Measurements from ENCODE around the gene SLC25A47. TPM values are rescaled to one million over a fixed set of nuclear protein-coding genes. Genes with fewer than 3 reads are reported as not detected.

Gene SLC25A47
- total and polyA plus RNA-seq, 2 donors (not counting 3 experiments of a cell fraction or from before 2014, with no cell fraction given) = not detected

- no peak for FAIRE-seq
- POLR2A ChIA-PET = no interaction called here
- CTCF ChIA-PET = interaction anchor here (1.1 to 1.2 kb wide), 2 partner anchors 9 to 18 kb away, joined by 6 to 7 read pairs; no protein-coding TSS in a partner anchor
These were observed 1.5 kb upstream of the SLC25A47 start for GRCh38 chr14:100321473-100322137.

More at GRCh38 chr14:100321473-100322137, 1.5 kb upstream of the SLC25A47 start:
- no peak overlapping the region for H3K4me3 ChIP-seq (replicated peaks in 1 of 3; ENCODE audit: insufficient read depth in 1 of 3, low read depth in 1 of 3, low read length in 3 of 3)
- no peak overlapping the region for H3K4me2 ChIP-seq (ENCODE audit: insufficient read depth, low read length)
- dilution Hi-C loops (cut with MboI; ENCODE audit: extremely low pct_ligation_motif_present, low sequenced_read_pairs) = no loop called here
- H3K9me3 ChIP-seq (replicated peaks; ENCODE audit: control insufficient read depth, insufficient read depth, low read length) = no peaks in the 10 kb centered on the region
- intact Hi-C loops (cut with micrococcal nuclease) = no loop called here
- H4K20me1 ChIP-seq (replicated peaks; ENCODE audit: control insufficient read depth, extremely low read depth, insufficient read depth, low read length) = no peaks in the 10 kb centered on the region
- DNase-seq (ENCODE audit: low read depth, low spot score) = no peak
- no peak overlapping the region for H3K9ac ChIP-seq (replicated peaks; ENCODE audit: extremely low read depth, insufficient read depth, low read length)
- TF ChIP-seq JUN (IDR thresholded peaks at IDR 0.05; ENCODE audit: borderline replicate concordance, insufficient read depth, insufficient read length, low read depth) = no peak
- no peak for TF ChIP-seq FOS (IDR thresholded peaks at IDR 0.05; ENCODE audit: borderline replicate concordance, insufficient read depth, low read length)
- no peak for TF ChIP-seq EZH2 (IDR thresholded peaks at IDR 0.05; ENCODE audit: borderline replicate concordance, low read depth, low read length, severe bottlenecking)
- no peak for TF ChIP-seq POLR2AphosphoS5 (IDR thresholded peaks at IDR 0.05; ENCODE audit: insufficient read depth, low read depth, low read length)
- no peak for TF ChIP-seq MAX (IDR thresholded peaks at IDR 0.05; ENCODE audit: insufficient read depth, insufficient read length)
- TF ChIP-seq, protein P1, sequence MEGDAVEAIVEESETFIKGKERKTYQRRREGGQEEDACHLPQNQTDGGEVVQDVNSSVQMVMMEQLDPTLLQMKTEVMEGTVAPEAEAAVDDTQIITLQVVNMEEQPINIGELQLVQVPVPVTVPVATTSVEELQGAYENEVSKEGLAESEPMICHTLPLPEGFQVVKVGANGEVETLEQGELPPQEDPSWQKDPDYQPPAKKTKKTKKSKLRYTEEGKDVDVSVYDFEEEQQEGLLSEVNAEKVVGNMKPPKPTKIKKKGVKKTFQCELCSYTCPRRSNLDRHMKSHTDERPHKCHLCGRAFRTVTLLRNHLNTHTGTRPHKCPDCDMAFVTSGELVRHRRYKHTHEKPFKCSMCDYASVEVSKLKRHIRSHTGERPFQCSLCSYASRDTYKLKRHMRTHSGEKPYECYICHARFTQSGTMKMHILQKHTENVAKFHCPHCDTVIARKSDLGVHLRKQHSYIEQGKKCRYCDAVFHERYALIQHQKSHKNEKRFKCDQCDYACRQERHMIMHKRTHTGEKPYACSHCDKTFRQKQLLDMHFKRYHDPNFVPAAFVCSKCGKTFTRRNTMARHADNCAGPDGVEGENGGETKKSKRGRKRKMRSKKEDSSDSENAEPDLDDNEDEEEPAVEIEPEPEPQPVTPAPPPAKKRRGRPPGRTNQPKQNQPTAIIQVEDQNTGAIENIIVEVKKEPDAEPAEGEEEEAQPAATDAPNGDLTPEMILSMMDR (IDR thresholded peaks at IDR 0.05; ENCODE audit: extremely low read depth in 1 of 2, insufficient read depth in 1 of 2, low read depth in 1 of 2, low read length in 2 of 2) = no peak
- TF ChIP-seq MYC (IDR thresholded peaks at IDR 0.05; ENCODE audit: low read depth, low read length) = no peak
- TF ChIP-seq GATA2 (IDR thresholded peaks at IDR 0.05; ENCODE audit: insufficient read depth, insufficient read length, low read depth, low read length) = no peak
- TF ChIP-seq POLR2A (IDR thresholded peaks at IDR 0.05; ENCODE audit: low read depth, low read length) = no peak
- no peak overlapping the region for H3K27ac ChIP-seq (ENCODE audit: insufficient read depth, low read depth, low read length)
- H3K27me3 ChIP-seq (ENCODE audit: control insufficient read depth in 2 of 2, insufficient read depth in 2 of 2, low read length in 2 of 2) = no peaks in the 10 kb centered on the region
- H2AFZ ChIP-seq (ENCODE audit: low read depth, low read length) = no peak overlapping the region
- H3K4me1 ChIP-seq (ENCODE audit: control insufficient read depth, extremely low read depth, insufficient read depth, low read length) = no peaks in the 10 kb centered on the region
- H3K36me3 ChIP-seq (ENCODE audit: control insufficient read depth in 2 of 2, extremely low read depth in 1 of 2, insufficient read depth in 2 of 2, low read length in 2 of 2) = no peaks in the 10 kb centered on the region
- BruUV-seq (replicated peaks) = no TSS peak
- no peaks in the 10 kb centered on the region for H3K9me1 ChIP-seq (replicated peaks; ENCODE audit: control insufficient read depth, extremely low read depth, insufficient read depth, low read length)
- no peaks in the 10 kb centered on the region for H3K79me2 ChIP-seq (ENCODE audit: control insufficient read depth, insufficient read depth, low read length)
